ENCODE results near the gene ATAD3B. TPM values are rescaled to one million over a fixed set of nuclear protein-coding genes. Genes with fewer than 3 reads are reported as not detected.
A peak's percentile ranks its signal among the peaks of the same experiment; 100 is the strongest.

ATAD3B gene
- total RNA-seq, 1 donor from 2014 or later: 34.9 TPM

DNA sequence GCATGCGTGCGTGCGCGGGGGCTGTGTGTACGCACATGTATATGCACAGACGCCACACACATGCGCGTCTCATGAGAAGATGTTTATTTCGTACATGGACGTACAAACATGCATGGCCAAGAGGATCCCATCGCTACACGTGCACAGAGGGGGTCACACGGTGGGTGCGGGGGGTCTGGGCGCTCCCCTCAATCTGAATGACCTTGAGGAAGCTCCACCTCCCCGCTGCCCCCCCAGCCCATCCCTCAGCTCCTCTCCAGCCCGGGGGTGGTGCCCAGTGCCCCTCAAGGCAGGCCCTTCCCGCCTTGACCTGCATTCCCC, 67.4 kb downstream of the ATAD3B start:
- H3K27ac Mint-ChIP-seq (ENCODE audit: unreplicated experiment): peak overlapping the region; percentile 33
- peaks cover 12% of the 10 kb centered on the region for H3K27me3 Mint-ChIP-seq (ENCODE audit: unreplicated experiment)
- H3K9me3 Mint-ChIP-seq (ENCODE audit: unreplicated experiment): peaks cover 9% of the 10 kb centered on the region
- TF ChIP-seq, protein P1, sequence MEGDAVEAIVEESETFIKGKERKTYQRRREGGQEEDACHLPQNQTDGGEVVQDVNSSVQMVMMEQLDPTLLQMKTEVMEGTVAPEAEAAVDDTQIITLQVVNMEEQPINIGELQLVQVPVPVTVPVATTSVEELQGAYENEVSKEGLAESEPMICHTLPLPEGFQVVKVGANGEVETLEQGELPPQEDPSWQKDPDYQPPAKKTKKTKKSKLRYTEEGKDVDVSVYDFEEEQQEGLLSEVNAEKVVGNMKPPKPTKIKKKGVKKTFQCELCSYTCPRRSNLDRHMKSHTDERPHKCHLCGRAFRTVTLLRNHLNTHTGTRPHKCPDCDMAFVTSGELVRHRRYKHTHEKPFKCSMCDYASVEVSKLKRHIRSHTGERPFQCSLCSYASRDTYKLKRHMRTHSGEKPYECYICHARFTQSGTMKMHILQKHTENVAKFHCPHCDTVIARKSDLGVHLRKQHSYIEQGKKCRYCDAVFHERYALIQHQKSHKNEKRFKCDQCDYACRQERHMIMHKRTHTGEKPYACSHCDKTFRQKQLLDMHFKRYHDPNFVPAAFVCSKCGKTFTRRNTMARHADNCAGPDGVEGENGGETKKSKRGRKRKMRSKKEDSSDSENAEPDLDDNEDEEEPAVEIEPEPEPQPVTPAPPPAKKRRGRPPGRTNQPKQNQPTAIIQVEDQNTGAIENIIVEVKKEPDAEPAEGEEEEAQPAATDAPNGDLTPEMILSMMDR (IDR thresholded peaks at IDR 0.05; ENCODE audit: partially characterized antibody, unreplicated experiment): no peak
- peak overlapping the region; percentile 80 for H3K4me3 Mint-ChIP-seq (ENCODE audit: unreplicated experiment)
- peaks cover 5% of the 10 kb centered on the region for H3K4me1 Mint-ChIP-seq (ENCODE audit: low read depth, unreplicated experiment)
- DNase-seq: no peak
- no peaks in the 10 kb centered on the region for H3K36me3 Mint-ChIP-seq (ENCODE audit: unreplicated experiment)

GRCh38 chr1:1539310-1540089, 67.9 kb downstream of the ATAD3B start:
- Mint-ChIP-seq H3K4me3 (ENCODE audit: unreplicated experiment) (peak overlapping the region; percentile 57), H3K4me1 (ENCODE audit: low read depth, unreplicated experiment) (peaks cover 5% of the 10 kb centered on the region), H3K27ac (ENCODE audit: unreplicated experiment) (no peak overlapping the region), H3K9me3 (ENCODE audit: unreplicated experiment) (peaks cover 9% of the 10 kb centered on the region), H3K27me3 (ENCODE audit: unreplicated experiment) (peaks cover 12% of the 10 kb centered on the region), H3K36me3 (ENCODE audit: unreplicated experiment) (no peaks in the 10 kb centered on the region)
- TF ChIP-seq, protein P1 (IDR thresholded peaks at IDR 0.05; ENCODE audit: partially characterized antibody, unreplicated experiment): no peak
- peak; percentile 62 for DNase-seq

DNA sequence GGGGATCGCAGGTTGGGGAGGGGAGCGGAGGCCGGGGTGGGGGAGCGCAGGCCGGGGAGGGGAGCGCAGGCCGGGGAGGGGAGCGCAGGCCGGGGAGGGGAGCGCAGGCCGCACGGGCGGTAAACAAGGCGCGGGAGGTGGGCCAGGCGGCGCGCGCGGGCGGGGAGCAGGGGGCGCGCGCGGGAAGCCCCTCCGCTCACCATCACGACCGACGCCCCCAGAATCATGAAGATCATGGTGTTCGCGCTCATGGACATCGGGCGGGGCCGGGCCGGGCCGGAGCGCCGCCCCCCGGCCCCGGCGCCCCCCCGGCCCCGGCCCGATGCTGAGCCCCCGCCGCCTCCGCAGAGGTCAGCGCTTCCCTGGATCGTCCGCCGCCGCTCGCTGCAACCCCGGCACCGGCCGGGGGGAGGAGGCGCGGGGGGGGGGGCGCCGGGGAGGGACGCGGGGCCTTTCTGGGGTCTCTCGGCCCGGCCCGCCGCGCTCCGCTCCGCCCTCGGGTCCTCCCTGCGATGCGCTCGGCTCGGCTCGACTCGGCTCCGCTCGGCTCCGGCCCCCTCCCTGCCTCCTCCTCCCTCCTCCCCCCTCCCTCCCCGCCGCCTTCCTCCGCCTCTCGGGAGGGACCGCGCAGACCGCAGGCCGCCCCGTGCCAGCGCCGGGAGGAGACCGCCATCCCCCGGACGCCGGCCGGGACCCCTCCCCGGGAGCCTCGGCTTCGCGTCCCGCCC, 68.7 kb downstream of the ATAD3B start, which contains the start of gene TMEM240:
TMEM240 (minus strand) TSS at position 535 of the 728 bp plus-strand sequence; CDS start at position 257, 278 bp downstream.
- Mint-ChIP-seq H3K4me3 (ENCODE audit: unreplicated experiment) (no peak within 1 kb of the TSS), H3K27ac (ENCODE audit: unreplicated experiment) (no peak within 1 kb of the TSS), H3K9me3 (ENCODE audit: unreplicated experiment) (peaks cover 9% of the 10 kb centered on the region), H3K4me1 (ENCODE audit: low read depth, unreplicated experiment) (peaks cover 5% of the 10 kb centered on the region), H3K27me3 (ENCODE audit: unreplicated experiment) (peaks cover 12% of the 10 kb centered on the region), H3K36me3 (ENCODE audit: unreplicated experiment) (no peaks in the 10 kb centered on the region)
- DNase-seq: peak; percentile 92
- TF ChIP-seq, protein P1 (IDR thresholded peaks at IDR 0.05; ENCODE audit: partially characterized antibody, unreplicated experiment): no peak

- H3K9me3 Mint-ChIP-seq (ENCODE audit: unreplicated experiment): peaks cover 9% of the 10 kb centered on the region
- no peak overlapping the region for H3K27ac Mint-ChIP-seq (ENCODE audit: unreplicated experiment)
- TF ChIP-seq, protein P1 (IDR thresholded peaks at IDR 0.05; ENCODE audit: partially characterized antibody, unreplicated experiment): no peak
- peak; percentile 16 for DNase-seq
- H3K36me3 Mint-ChIP-seq (ENCODE audit: unreplicated experiment): no peaks in the 10 kb centered on the region
- no peak overlapping the region for H3K4me3 Mint-ChIP-seq (ENCODE audit: unreplicated experiment)
- peaks cover 5% of the 10 kb centered on the region for H3K4me1 Mint-ChIP-seq (ENCODE audit: low read depth, unreplicated experiment)
- H3K27me3 Mint-ChIP-seq (ENCODE audit: unreplicated experiment): peaks cover 12% of the 10 kb centered on the region
These were observed 69.5 kb downstream of the ATAD3B start for GRCh38 chr1:1540818-1541628.

All from glutamatergic neuron (in vitro differentiated cells).